ENCODE results near the gene CTCF.

Gene CTCF

GRCh38 chr16:67549936-67550335 is 12.4 kb upstream of the CTCF start:
- DNase-seq: no peak

GRCh38 chr16:67551091-67551490 is 11.2 kb upstream of the CTCF start:
- DNase-seq: no peak

- no peak for DNase-seq
Measured at GRCh38 chr16:67551972-67552371, 10.4 kb upstream of the CTCF start.

- no peak for DNase-seq
Measured at GRCh38 chr16:67552476-67552875, 9.8 kb upstream of the CTCF start.

- peak in 1 of 2 experiments; percentile 50 for DNase-seq
Measured at GRCh38 chr16:67555795-67556212, 6.5 kb upstream of the CTCF start.

- no peak for DNase-seq
Measured at GRCh38 chr16:67558859-67559258, 3.5 kb upstream of the CTCF start.

- no peak for DNase-seq
Measured at GRCh38 chr16:67560827-67561342, 1.4 kb upstream of the CTCF start.

GRCh38 chr16:67561501-67561823 is 864 bp upstream of the CTCF start:
- no peak for DNase-seq

- peak; percentile 93 to 99 for DNase-seq
Measured at GRCh38 chr16:67561824-67562525, 351 bp upstream of the CTCF start.

GRCh38 chr16:67562918-67563707 is 787 bp downstream of the CTCF start:
- peak in 1 of 2 experiments; percentile 55 for DNase-seq

- DNase-seq: peak in 1 of 2 experiments; percentile 43
Measured at GRCh38 chr16:67563708-67564468, 1.6 kb downstream of the CTCF start.

GRCh38 chr16:67565470-67566100 is 3.3 kb downstream of the CTCF start:
- DNase-seq: no peak

- DNase-seq: no peak
Measured at GRCh38 chr16:67571464-67571863, 9.1 kb downstream of the CTCF start.

- no peak for DNase-seq
Measured at GRCh38 chr16:67571981-67572431, 9.7 kb downstream of the CTCF start.

- no peak for DNase-seq
Measured at GRCh38 chr16:67579686-67580085, 17.4 kb downstream of the CTCF start.

- DNase-seq: no peak
Measured at GRCh38 chr16:67580202-67580601, 17.9 kb downstream of the CTCF start.

- no peak for DNase-seq
Measured at GRCh38 chr16:67593288-67593687, 31.0 kb downstream of the CTCF start.

GRCh38 chr16:67593701-67594100 is 31.4 kb downstream of the CTCF start:
- no peak for DNase-seq

GRCh38 chr16:67594256-67594915 is 32.1 kb downstream of the CTCF start:
- no peak for DNase-seq

- no peak for DNase-seq
Measured at GRCh38 chr16:67594956-67595355, 32.6 kb downstream of the CTCF start.

GRCh38 chr16:67598527-67598926 is 36.2 kb downstream of the CTCF start:
- DNase-seq: no peak

- no peak for DNase-seq
Measured at GRCh38 chr16:67605641-67606040, 43.3 kb downstream of the CTCF start.

Data from SW 1271 (cell line).